GM19239 (cell line): ENCODE data around the gene WBP2.

Experiments
- DNase-seq: peaks from one replicate; pipeline ENCODE4 v3.0.0; 2011; ENCODE audit warnings: low spot score; ENCODE audit not compliant: insufficient read length
- FAIRE-seq: peaks from 2 replicates; lab custom pipeline; 2011; peaks lifted over from hg19 to GRCh38; lab: Jason Lieb, UNC

Gene WBP2

GRCh38 chr17:75832164-75832651 is 22.9 kb downstream of the WBP2 start:
- FAIRE-seq, result no peak
- DNase-seq, result no peak

GRCh38 chr17:75831032-75831571 is 24.0 kb downstream of the WBP2 start:
- DNase-seq (no peak), FAIRE-seq (no peak)

GRCh38 chr17:75830164-75831031 is 24.7 kb downstream of the WBP2 start:
- DNase-seq, result no peak
- FAIRE-seq, result no peak

GRCh38 chr17:75829747-75830146 is 25.4 kb downstream of the WBP2 start:
- no peak for FAIRE-seq
- DNase-seq, result no peak

- FAIRE-seq (no peak), DNase-seq (no peak)
Observed at GRCh38 chr17:75828741-75829140, 26.4 kb downstream of the WBP2 start.

GRCh38 chr17:75828076-75828400 is 27.1 kb downstream of the WBP2 start:
- FAIRE-seq, result peak; percentile 18
- no peak for DNase-seq

GRCh38 chr17:75827308-75828075 is 27.6 kb downstream of the WBP2 start:
- DNase-seq, result peak; percentile 94

GRCh38 chr17:75826561-75827307 is 28.4 kb downstream of the WBP2 start:
- FAIRE-seq, result no peak
- no peak for DNase-seq

More at GRCh38 chr17:75827308-75828075, 27.6 kb downstream of the WBP2 start:
- FAIRE-seq, result peak; percentile 70

- no peak for FAIRE-seq
- DNase-seq, result no peak
Observed at GRCh38 chr17:75825748-75826370, 29.3 kb downstream of the WBP2 start.

GRCh38 chr17:75825149-75825552 is 30.0 kb downstream of the WBP2 start:
- DNase-seq (no peak), FAIRE-seq (no peak)

- DNase-seq, result no peak
Observed at GRCh38 chr17:75824666-75825065, 30.5 kb downstream of the WBP2 start.

GRCh38 chr17:75824050-75824552 is 31.0 kb downstream of the WBP2 start:
- no peak for FAIRE-seq
- DNase-seq, result no peak

More at GRCh38 chr17:75824666-75825065, 30.5 kb downstream of the WBP2 start:
- FAIRE-seq, result no peak

GRCh38 chr17:75823257-75824041 is 31.7 kb downstream of the WBP2 start:
- DNase-seq (no peak), FAIRE-seq (no peak)

GRCh38 chr17:75822800-75823166 is 32.4 kb downstream of the WBP2 start:
- FAIRE-seq (no peak), DNase-seq (no peak)

GRCh38 chr17:75822119-75822799 is 32.9 kb downstream of the WBP2 start:
- DNase-seq (no peak), FAIRE-seq (no peak)

GRCh38 chr17:75821552-75821951 is 33.6 kb downstream of the WBP2 start:
- FAIRE-seq (no peak), DNase-seq (no peak)

GRCh38 chr17:75820094-75821080 is 34.7 kb downstream of the WBP2 start:
- FAIRE-seq (no peak), DNase-seq (no peak)
